Tibial artery (tissue), 4 donors: ENCODE data around the gene IL19.

Experiments used
- DNase-seq, 2 donors: peaks; one replicate each; pipeline ENCODE4 v3.0.0-alpha.2; 2019
- H3K27ac ChIP-seq, 2 donors: fragments of 200-600 bp; sonication (generic) in 1 of 2; 1 replicate in 1 of 2; 2 replicates in 1 of 2; pipeline ENCODE4 v1.5.1; 2018 to 2019; ENCODE audit warnings: mild to moderate bottlenecking in 1 of 2
- H3K27me3 ChIP-seq, 2 donors: fragments of 200-600 bp; sonication (generic) in 1 of 2; one replicate each; pipeline versions ENCODE4 v1.5.1 to v1.6.0; 2016 to 2019
- H3K36me3 ChIP-seq, 3 donors: fragments of 200-600 bp; sonication (generic) in 2 of 3; one replicate each; pipeline ENCODE4 v1.5.1; 2016 to 2019; ENCODE audit warnings: mild to moderate bottlenecking in 2 of 3
- H3K4me1 ChIP-seq, 4 donors: fragments of 200-600 bp; sonication (generic) in 2 of 4; 1 replicate in 3 of 4; 2 replicates in 1 of 4; pipeline ENCODE4 v1.5.1; 2016 to 2019
- H3K4me3 ChIP-seq, 2 donors: fragments of 200-600 bp; sonication (generic) in 1 of 2; 1 replicate in 1 of 2; 2 replicates in 1 of 2; pipeline ENCODE4 v1.5.1; 2018 to 2019; ENCODE audit warnings: mild to moderate bottlenecking in 2 of 2
- H3K9me3 ChIP-seq, 3 donors: fragments of 200-600 bp; sonication (generic) in 1 of 3; one replicate each; pipeline ENCODE4 v1.5.1; 2016 to 2019
- intact Hi-C: fragments of 100-400 bp; cut with DNase I; formaldehyde crosslinking; loops from one replicate; pipeline ENCODE4 v1.15.0; 2023; ENCODE audit warnings: low total_unique reads
- TF ChIP-seq, protein P1 (sequence below), 2 experiments: fragments of 200-600 bp in 1 of 2; fragments of 450-650 bp in 1 of 2; IDR thresholded peaks; one replicate each; pipeline ENCODE4 v1.5.1; 2017 to 2019; ENCODE audit warnings: antibody characterized with exemption in 2 of 2, mild to moderate bottlenecking in 1 of 2, moderate library complexity in 1 of 2

Gene IL19

DNA sequence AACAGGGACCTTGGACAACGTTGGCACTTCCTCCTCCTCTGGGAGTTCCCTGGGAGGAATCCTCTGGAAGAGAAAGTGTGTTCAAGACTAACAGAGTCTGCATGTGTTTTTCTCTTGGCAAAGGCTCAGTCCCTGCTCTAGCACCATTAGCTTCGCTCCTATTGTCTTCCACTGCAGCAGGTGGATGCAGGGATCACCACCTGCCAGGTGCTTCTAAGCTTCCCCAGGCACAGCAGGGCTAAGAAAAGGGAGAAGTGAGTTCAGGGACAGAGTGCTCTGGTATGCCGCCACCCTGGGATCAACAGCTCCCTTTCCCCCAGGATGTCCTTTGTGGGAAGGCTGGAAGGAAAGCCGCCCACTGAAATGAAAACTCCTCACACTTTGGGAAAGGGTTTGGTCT is 50.9 kb downstream of the IL19 start:
- Histone ChIP-seq H3K36me3 (no peaks in the 10 kb centered on the region), H3K9me3 (no peaks in the 10 kb centered on the region), H3K27me3 (no peaks in the 10 kb centered on the region), H3K4me3 (no peak overlapping the region), H3K27ac (no peak overlapping the region), H3K4me1 (peaks cover 0 to 5% (median 5%) of the 10 kb centered on the region in 4 donors)
- intact Hi-C loops, result no loop called here
- TF ChIP-seq, protein P1, sequence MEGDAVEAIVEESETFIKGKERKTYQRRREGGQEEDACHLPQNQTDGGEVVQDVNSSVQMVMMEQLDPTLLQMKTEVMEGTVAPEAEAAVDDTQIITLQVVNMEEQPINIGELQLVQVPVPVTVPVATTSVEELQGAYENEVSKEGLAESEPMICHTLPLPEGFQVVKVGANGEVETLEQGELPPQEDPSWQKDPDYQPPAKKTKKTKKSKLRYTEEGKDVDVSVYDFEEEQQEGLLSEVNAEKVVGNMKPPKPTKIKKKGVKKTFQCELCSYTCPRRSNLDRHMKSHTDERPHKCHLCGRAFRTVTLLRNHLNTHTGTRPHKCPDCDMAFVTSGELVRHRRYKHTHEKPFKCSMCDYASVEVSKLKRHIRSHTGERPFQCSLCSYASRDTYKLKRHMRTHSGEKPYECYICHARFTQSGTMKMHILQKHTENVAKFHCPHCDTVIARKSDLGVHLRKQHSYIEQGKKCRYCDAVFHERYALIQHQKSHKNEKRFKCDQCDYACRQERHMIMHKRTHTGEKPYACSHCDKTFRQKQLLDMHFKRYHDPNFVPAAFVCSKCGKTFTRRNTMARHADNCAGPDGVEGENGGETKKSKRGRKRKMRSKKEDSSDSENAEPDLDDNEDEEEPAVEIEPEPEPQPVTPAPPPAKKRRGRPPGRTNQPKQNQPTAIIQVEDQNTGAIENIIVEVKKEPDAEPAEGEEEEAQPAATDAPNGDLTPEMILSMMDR (IDR thresholded peaks at IDR 0.05), result no peak
- no peak for DNase-seq

DNA sequence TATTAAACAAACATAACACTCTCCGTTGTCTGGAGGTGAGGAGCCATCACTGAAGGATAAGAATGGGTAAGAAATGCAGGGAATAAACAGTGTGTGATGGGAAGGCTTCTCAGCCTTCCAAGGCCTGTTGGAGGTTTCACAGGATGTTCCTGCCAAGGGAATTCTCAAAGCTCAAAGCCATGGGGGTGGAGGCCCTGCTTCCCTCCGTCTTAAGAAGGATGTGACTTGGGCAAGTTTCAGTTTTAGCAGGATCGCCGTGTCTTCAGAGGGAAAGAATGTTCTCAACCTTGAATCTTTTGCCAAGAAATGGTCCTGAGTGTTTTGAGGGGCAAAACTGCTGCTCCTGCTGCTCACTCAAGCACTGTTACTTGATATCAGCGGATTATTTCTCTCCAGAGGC is 53.2 kb downstream of the IL19 start:
- Histone ChIP-seq H3K4me3 (no peak overlapping the region), H3K27ac (no peak overlapping the region), H3K4me1 (peaks cover 0 to 5% (median 5%) of the 10 kb centered on the region in 4 donors), H3K27me3 (no peaks in the 10 kb centered on the region), H3K9me3 (no peaks in the 10 kb centered on the region), H3K36me3 (no peaks in the 10 kb centered on the region)
- DNase-seq, result peak in 1 of 2 donors; percentile 26
- intact Hi-C loops, result no loop called here
- TF ChIP-seq, protein P1 (IDR thresholded peaks at IDR 0.05), result no peak

DNA sequence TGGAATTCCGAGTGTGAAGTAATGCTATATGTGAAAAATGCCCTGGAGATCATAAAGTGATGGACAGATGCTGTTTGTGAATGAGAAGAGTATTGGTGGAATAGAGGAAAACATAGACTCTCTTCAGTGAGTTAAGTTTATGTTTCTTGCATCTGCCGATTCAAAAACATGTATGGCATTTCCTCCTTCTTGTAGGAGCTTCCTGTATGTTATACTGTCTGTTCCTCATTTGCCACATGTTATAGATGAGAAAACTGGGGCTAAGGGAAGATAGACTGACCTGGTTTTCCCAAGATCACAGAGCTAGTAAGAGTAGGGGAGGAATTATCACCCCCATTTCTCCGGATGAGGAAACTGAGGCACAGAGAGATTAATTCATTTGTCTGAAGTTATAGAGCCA is 53.8 kb downstream of the IL19 start:
- no peak overlapping the region for H3K27ac ChIP-seq
- intact Hi-C loops, result no loop called here
- H3K27me3 ChIP-seq, result no peaks in the 10 kb centered on the region
- H3K9me3 ChIP-seq, result no peaks in the 10 kb centered on the region
- H3K36me3 ChIP-seq, result no peaks in the 10 kb centered on the region
- TF ChIP-seq, protein P1 (IDR thresholded peaks at IDR 0.05), result no peak
- H3K4me3 ChIP-seq, result no peak overlapping the region
- H3K4me1 ChIP-seq, result peaks cover 0 to 5% (median 5%) of the 10 kb centered on the region in 4 donors
- DNase-seq, result no peak

DNA sequence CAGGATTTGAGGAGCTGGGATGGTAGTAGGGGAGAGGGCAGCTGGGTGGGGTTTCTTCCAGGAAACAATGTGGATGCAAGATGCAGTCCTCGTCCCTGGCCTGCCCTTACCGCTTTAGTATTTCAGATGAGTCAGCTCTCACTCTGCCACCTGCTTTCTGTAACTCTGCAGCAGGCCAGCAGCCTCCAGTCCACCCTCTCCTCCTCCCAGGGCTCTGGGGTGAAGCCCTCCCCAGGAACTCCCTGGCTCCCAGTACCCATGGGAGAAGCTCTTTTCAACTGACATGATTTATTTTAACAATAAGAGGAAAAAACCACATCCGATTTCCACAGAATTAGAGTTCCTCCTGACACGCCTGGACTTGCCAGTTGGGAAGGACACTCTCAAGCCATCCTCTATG is 55.8 kb downstream of the IL19 start:
- intact Hi-C loops, result no loop called here
- H3K4me1 ChIP-seq, result peaks cover 0 to 5% (median 5%) of the 10 kb centered on the region in 4 donors
- H3K27ac ChIP-seq, result no peak overlapping the region
- no peaks in the 10 kb centered on the region for H3K9me3 ChIP-seq
- no peak overlapping the region for H3K4me3 ChIP-seq
- H3K27me3 ChIP-seq, result peaks cover 0 to 2% of the 10 kb centered on the region in 2 donors
- DNase-seq, result no peak
- no peaks in the 10 kb centered on the region for H3K36me3 ChIP-seq
- TF ChIP-seq, protein P1 (IDR thresholded peaks at IDR 0.05), result no peak

DNA sequence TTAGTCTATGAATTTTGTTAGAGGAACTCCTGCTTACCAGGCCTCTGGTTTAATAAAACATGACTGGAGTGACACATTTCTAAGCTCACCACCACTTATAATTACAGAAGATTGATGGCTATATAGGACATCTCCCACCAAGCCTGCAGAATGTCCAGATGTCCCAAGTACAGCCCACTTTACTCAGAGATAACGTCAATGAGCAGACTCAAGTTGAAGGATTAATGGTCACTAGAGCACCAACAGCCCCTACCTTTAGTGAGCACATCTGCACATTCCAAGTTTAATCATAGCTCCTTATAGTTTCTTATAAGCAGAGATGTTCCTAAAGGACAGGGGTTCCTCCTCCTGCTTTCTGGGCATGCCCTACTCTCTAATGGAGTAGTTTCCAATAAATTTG is 57.5 kb downstream of the IL19 start:
- no peaks in the 10 kb centered on the region for H3K9me3 ChIP-seq
- H3K27ac ChIP-seq, result no peak overlapping the region
- peaks cover 0 to 5% (median 5%) of the 10 kb centered on the region in 4 donors for H3K4me1 ChIP-seq
- intact Hi-C loops, result no loop called here
- H3K27me3 ChIP-seq, result peaks cover 0 to 2% of the 10 kb centered on the region in 2 donors
- no peak overlapping the region for H3K4me3 ChIP-seq
- no peaks in the 10 kb centered on the region for H3K36me3 ChIP-seq
- DNase-seq, result no peak
- TF ChIP-seq, protein P1 (IDR thresholded peaks at IDR 0.05), result no peak

DNA sequence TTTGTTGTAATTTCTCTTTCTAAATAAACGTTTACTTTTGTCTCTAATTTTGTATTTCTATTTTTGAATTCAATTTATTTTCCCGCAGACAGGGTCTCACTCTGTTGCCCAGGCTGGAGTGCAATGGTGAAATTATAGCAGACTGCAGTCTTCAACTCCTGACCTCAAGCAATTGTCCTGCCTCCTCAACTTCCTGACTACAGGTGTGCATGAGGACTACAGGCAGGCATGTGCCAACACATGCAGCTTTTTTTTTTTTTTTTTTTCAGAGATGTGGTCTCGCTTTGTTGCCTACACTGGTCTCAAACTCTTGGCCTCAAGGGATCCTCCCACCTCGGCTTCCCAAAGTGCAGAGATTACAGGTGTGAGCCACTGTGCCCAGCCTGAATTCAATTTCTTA is 58.2 kb downstream of the IL19 start:
- H3K27ac ChIP-seq, result no peak overlapping the region
- H3K27me3 ChIP-seq, result peaks cover 0 to 2% of the 10 kb centered on the region in 2 donors
- H3K36me3 ChIP-seq, result no peaks in the 10 kb centered on the region
- H3K4me1 ChIP-seq, result peaks cover 0 to 4% (median 3%) of the 10 kb centered on the region in 4 donors
- DNase-seq, result no peak
- intact Hi-C loops, result no loop called here
- no peak overlapping the region for H3K4me3 ChIP-seq
- H3K9me3 ChIP-seq, result no peaks in the 10 kb centered on the region
- TF ChIP-seq, protein P1 (IDR thresholded peaks at IDR 0.05), result no peak
